PFSK-1 (cell line): ENCODE data around the gene MYOF.

Experiments
- FOXP2 ChIP-seq: optimal IDR thresholded peaks from 2 replicates; pipeline ENCODE3; 2011; ENCODE audit warnings: borderline replicate concordance, control low read depth, inconsistent platforms; ENCODE audit not compliant: insufficient read depth; ENCODE audit errors: extremely low read length, extremely low read depth
- POLR2AphosphoS5 ChIP-seq: IDR thresholded peaks from 2 replicates; pipeline ENCODE4 v1.6.1; 2012; ENCODE audit warnings: low read depth, mild to moderate bottlenecking, control low read depth, low read length, moderate library complexity
- SIN3A ChIP-seq: IDR thresholded peaks from 2 replicates; pipeline ENCODE4 v1.6.1; 2012; ENCODE audit warnings: mild to moderate bottlenecking, low read length, moderate library complexity, borderline replicate concordance; ENCODE audit not compliant: insufficient read depth
- TAF1 ChIP-seq: IDR thresholded peaks from 2 replicates; pipeline ENCODE4 v1.6.1; 2012; ENCODE audit warnings: low read length, control low read depth, borderline replicate concordance; ENCODE audit not compliant: insufficient read depth
- TF ChIP-seq, protein P1 (sequence below), 2 experiments: IDR thresholded peaks; 2 replicates each; pipeline versions ENCODE4 v1.6.1 to v1.8.0; 2011 to 2012; ENCODE audit warnings: low read depth in 2 of 2, low read length in 2 of 2, control low read depth in 1 of 2, inconsistent platforms in 1 of 2, mild to moderate bottlenecking in 1 of 2, moderate library complexity in 1 of 2; ENCODE audit not compliant: insufficient read depth in 1 of 2

Gene MYOF

DNA sequence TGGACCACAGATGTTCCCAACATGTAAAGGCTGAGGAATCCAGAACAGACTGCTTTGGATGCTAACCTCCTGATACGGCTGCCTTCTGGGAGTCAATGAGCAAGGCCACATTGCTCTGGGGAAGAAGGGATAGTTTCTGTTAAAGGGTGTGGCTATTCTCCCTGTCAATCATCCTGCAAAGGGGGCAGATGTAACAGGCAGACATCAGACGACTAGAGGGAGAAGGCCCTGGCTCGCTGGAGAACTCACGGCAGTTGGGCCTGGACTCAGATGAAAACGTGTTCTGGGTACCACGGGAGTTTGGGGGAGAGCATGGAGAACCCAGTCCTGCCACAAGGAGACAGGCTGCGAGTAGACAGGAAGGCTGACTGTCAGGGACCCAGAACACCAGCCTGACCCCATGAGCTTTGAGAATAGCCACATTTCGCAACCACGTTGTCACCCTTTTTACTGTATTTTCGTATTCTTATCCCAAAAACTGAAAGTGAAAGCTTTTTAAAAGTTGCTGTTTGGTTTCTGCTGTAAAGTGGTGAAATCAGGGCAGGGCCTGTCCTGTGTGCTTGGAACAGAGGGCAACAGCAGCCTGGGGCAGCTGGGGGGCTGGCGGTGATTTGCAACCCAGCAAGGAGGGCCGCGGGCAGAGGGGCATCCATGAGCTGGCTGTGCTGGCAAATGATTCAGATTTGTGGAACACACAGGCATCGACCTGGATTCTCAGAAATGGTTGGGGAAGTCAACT is 95.3 kb downstream of the MYOF start:
- TF ChIP-seq SIN3A: no peak
- TF ChIP-seq FOXP2: no peak
- no peak for TF ChIP-seq TAF1
- TF ChIP-seq POLR2AphosphoS5: no peak
- TF ChIP-seq, protein P1, sequence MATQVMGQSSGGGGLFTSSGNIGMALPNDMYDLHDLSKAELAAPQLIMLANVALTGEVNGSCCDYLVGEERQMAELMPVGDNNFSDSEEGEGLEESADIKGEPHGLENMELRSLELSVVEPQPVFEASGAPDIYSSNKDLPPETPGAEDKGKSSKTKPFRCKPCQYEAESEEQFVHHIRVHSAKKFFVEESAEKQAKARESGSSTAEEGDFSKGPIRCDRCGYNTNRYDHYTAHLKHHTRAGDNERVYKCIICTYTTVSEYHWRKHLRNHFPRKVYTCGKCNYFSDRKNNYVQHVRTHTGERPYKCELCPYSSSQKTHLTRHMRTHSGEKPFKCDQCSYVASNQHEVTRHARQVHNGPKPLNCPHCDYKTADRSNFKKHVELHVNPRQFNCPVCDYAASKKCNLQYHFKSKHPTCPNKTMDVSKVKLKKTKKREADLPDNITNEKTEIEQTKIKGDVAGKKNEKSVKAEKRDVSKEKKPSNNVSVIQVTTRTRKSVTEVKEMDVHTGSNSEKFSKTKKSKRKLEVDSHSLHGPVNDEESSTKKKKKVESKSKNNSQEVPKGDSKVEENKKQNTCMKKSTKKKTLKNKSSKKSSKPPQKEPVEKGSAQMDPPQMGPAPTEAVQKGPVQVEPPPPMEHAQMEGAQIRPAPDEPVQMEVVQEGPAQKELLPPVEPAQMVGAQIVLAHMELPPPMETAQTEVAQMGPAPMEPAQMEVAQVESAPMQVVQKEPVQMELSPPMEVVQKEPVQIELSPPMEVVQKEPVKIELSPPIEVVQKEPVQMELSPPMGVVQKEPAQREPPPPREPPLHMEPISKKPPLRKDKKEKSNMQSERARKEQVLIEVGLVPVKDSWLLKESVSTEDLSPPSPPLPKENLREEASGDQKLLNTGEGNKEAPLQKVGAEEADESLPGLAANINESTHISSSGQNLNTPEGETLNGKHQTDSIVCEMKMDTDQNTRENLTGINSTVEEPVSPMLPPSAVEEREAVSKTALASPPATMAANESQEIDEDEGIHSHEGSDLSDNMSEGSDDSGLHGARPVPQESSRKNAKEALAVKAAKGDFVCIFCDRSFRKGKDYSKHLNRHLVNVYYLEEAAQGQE (IDR thresholded peaks at IDR 0.05; ENCODE audit: insufficient read depth in 1 of 2, low read depth in 2 of 2, low read length in 2 of 2): no peak

DNA sequence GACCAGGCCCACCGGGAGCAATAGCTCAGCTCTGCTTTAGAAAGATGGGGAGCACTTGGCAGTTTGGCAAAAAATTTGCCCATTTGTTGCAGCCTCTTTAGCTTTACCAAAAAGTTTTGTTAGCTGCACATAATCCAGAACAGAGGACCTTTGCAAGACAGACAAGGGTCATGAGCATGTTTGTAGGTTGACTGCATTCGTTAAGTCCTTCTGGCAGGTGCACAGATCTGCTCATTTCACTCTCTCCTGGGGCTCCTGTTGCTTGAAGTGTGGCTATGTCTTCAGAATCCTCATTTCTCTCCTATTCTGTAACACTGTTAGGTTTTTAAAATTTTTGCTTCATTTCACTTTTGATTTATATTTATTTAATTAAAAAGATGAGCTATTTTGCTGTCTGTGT is 96.8 kb downstream of the MYOF start:
- TF ChIP-seq SIN3A (no peak), TAF1 (no peak), FOXP2 (no peak), POLR2AphosphoS5 (no peak)
- TF ChIP-seq, protein P1 (IDR thresholded peaks at IDR 0.05; ENCODE audit: insufficient read depth in 1 of 2, low read depth in 2 of 2, low read length in 2 of 2): no peak

DNA sequence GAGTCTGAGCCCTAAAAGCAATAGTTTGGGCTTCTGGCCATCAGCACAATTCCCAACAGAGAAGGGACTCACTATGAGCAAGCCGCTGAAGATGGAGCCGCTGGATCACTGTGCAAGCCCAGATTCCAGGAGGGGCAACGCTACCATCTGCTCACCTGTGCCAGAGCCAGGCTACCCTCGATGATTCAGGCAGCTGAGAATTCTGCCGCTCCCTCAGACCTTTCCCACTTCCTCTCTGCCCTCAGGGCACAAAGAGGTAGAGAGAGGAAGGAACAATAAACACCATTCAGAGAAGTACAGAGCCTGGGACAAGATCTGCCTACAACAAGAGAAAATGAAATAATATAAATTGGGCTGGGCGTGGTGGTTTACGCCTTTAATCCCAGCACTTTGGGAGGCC is 98.1 kb downstream of the MYOF start:
- TF ChIP-seq, protein P1 (IDR thresholded peaks at IDR 0.05; ENCODE audit: insufficient read depth in 1 of 2, low read depth in 2 of 2, low read length in 2 of 2): no peak
- TF ChIP-seq POLR2AphosphoS5 (no peak), SIN3A (no peak), FOXP2 (no peak), TAF1 (no peak)

DNA sequence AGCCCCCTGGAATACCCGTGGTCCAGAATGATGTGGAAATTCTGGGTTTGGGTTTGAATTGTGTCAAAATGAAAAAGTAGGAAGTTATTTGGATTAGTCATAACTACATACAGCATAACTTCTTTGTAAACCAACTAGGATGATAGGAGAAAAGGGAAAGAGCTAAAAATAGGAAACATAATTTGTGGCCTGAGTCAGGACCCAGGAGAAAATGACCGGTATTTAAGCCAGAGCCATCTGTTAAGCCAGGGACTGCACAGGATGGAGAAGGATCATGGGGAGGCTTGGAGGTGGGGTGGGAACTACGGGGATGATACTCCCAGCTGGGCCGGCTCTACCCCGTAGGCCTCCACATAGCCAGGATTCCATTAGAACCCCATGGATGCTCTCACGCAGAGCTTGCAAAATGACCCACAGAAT is 98.6 kb downstream of the MYOF start:
- TF ChIP-seq FOXP2 (no peak), POLR2AphosphoS5 (no peak), TAF1 (no peak), SIN3A (no peak)
- TF ChIP-seq, protein P1 (IDR thresholded peaks at IDR 0.05; ENCODE audit: insufficient read depth in 1 of 2, low read depth in 2 of 2, low read length in 2 of 2): no peak
